PC-3 (cell line): ENCODE results near the gene TOP3A.

Experiments used
- CTCF ChIP-seq: fragments of 300-600 bp; sonication (generic); conservative IDR thresholded peaks from 2 replicates; pipeline ENCODE4 v1.5.1; 2017; ENCODE audit warnings: antibody characterized with exemption, low read depth, mild to moderate bottlenecking, low read length
- EZH2 ChIP-seq: fragments of 300-600 bp; sonication (generic); IDR thresholded peaks from one replicate; pipeline ENCODE4 v1.6.1; 2017; ENCODE audit warnings: antibody characterized with exemption, mild to moderate bottlenecking, low read length; ENCODE audit not compliant: unreplicated experiment

DNA sequence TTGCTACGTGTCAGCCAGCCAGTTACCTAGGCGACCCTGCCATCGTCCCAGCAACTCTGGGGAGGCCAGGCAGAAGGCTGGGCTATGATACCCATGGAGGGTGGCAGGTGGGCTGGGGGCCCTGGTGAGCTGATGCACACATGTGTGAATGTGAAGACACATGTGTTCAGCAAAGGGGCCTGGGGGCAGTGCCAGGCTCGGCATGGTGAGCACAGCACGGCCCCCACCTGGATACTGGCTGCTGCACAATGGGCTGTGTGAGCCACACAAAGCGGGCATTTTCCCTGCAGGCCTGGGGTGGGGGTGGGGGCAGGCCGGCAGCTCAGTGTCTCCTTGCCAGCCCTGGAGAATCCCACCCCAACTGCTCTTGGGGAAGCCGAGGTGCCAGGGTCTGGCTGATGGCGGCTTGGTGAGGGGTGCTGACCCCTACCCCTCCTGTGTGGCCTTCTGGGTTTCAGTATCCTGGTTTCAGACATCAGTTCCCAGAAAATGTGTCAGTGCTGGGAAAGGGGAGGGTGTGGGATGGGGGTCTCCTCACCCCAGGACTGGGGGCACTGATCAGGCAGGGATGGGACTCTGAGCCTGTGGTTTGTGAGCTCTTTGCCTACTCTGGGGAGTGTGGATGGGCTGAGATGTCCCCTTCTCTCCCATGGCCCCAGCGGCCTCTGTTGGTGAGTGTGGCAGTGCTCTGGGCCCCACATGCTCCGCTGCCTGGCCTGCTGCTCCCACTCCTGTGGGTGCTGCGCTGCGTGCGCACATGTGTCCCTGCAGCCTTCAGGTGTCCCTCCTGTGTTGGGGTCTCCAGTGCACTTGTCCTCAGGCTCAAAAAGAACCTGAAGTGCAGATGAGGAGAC is 84.3 kb downstream of the TOP3A start:
- TF ChIP-seq EZH2 (no peak), CTCF (no peak)
